Activated CD8-positive, alpha-beta T cell treated with anti-CD3 and anti-CD28 coated beads for 36 hours (primary cell): Measurements from ENCODE around the gene OXA1L. TPM values are rescaled to one million over a fixed set of nuclear protein-coding genes. Genes with fewer than 3 reads are reported as not detected.
"Not testable (repeated sequence)": the region's sequence is repeated elsewhere in the genome, so short reads cannot be mapped to it uniquely, and the experiment has no call there.

Source experiments
- ATAC-seq: fragments of 200-7000 bp; cut with Tn5 transposase; one replicate; pipeline ENCODE4 v1.10.0; 2021; ENCODE audit warnings: mild to moderate bottlenecking, moderate library complexity
- CTCF ChIA-PET: fragments of 350-600 bp; sonication (Branson Sonifier 250); formaldehyde crosslinking; loops from one replicate; lab custom pipeline; 2021; ENCODE audit warnings: antibody characterized with exemption; lab: Charles Lee
- POLR2A ChIA-PET: fragments of 350-600 bp; sonication (Branson Sonifier 250); formaldehyde crosslinking; loops from one replicate; lab custom pipeline; 2021; ENCODE audit warnings: antibody characterized with exemption; lab: Charles Lee
- DNase-seq: peaks from one replicate; pipeline ENCODE4 v3.0.0-alpha.2; 2020
- H3K27ac Mint-ChIP-seq: one replicate; pipeline ENCODE4 v1.8.0; 2021; ENCODE audit warnings: mild to moderate bottlenecking, mixed read lengths
- H3K27me3 Mint-ChIP-seq: one replicate; pipeline ENCODE4 v1.8.0; 2021; ENCODE audit warnings: mixed read lengths
- H3K36me3 Mint-ChIP-seq: one replicate; pipeline ENCODE4 v1.8.0; 2021; ENCODE audit warnings: low read depth, mixed read lengths
- H3K4me1 Mint-ChIP-seq: one replicate; pipeline ENCODE4 v1.8.0; 2021; ENCODE audit warnings: low read depth, mixed read lengths
- H3K4me3 Mint-ChIP-seq: one replicate; pipeline ENCODE4 v1.8.0; 2021; ENCODE audit warnings: mild to moderate bottlenecking, moderate library complexity, mixed read lengths
- H3K9me3 Mint-ChIP-seq: one replicate; pipeline ENCODE4 v1.8.0; 2021; ENCODE audit warnings: mixed read lengths
- CTCF ChIP-seq: fragments of 200-600 bp; IDR thresholded peaks from one replicate; pipeline ENCODE4 v1.8.0; 2022; ENCODE audit warnings: antibody characterized with exemption, mild to moderate bottlenecking
- intact Hi-C: fragments of 100-400 bp; cut with micrococcal nuclease; formaldehyde crosslinking; loops from one replicate; pipeline ENCODE4 v1.10.0; 2022
- total RNA-seq, 2 experiments: library from RNA; stranded (reverse); gene quantifications; one replicate each; pipeline ENCODE4 v1.2.3, GENCODE V29; 2021

The OXA1L gene
- total RNA-seq, 2 experiments from 2014 or later: 134 to 140 TPM

DNA sequence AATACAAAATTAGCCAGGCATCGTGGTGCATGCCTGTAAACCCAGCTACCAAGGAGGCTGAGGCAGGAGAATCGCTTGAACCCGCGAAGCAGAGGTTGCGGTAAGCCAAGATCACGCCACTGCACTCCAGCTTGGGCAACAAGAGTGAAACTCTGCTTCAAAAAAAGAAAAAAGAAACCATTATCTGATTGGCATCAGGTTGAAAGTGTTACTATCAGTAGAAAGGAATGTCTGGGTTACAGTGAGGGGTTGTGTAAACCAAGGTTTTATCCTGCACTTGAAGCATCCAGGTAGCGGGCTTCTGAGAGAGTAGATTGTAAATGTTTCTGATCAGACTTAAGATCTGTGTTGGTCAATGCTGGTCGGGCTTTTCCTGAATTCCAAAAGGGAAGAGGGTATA is 14.1 kb upstream of the OXA1L start:
- CTCF ChIA-PET: interaction anchor here (1.1 kb wide), 1 partner anchor 182 kb away, joined by 3 read pairs; no protein-coding TSS in a partner anchor

GRCh38 chr14:22753586-22753985 is 12.9 kb upstream of the OXA1L start:
- Mint-ChIP-seq H3K4me3 (no peak overlapping the region), H3K36me3 (peaks cover 4% of the 10 kb centered on the region), H3K27me3 (peaks cover 12% of the 10 kb centered on the region), H3K27ac (no peak overlapping the region), H3K9me3 (no peaks in the 10 kb centered on the region), H3K4me1 (peaks cover 5% of the 10 kb centered on the region)
- no peak for ATAC-seq
- no peak for DNase-seq
- POLR2A ChIA-PET: no interaction called here
- CTCF ChIA-PET: no interaction called here
- TF ChIP-seq CTCF: no peak
- intact Hi-C loops: no loop called here

More for the DNA sequence above, 14.1 kb upstream of the OXA1L start:
- no peak for DNase-seq
- TF ChIP-seq CTCF: no peak
- H3K27ac Mint-ChIP-seq: no peak overlapping the region
- H3K27me3 Mint-ChIP-seq: peaks cover 17% of the 10 kb centered on the region
- no peaks in the 10 kb centered on the region for H3K36me3 Mint-ChIP-seq
- ATAC-seq: no peak
- H3K9me3 Mint-ChIP-seq: no peaks in the 10 kb centered on the region
- no peak overlapping the region for H3K4me3 Mint-ChIP-seq
- H3K4me1 Mint-ChIP-seq: peaks cover 6% of the 10 kb centered on the region
- intact Hi-C loops: no loop called here
- POLR2A ChIA-PET: no interaction called here

GRCh38 chr14:22757972-22758650 is 8.4 kb upstream of the OXA1L start:
- intact Hi-C loops, POLR2A ChIA-PET, ATAC-seq, DNase-seq, CTCF ChIA-PET, H3K4me1 Mint-ChIP-seq, H3K27me3 Mint-ChIP-seq, H3K4me3 Mint-ChIP-seq, H3K27ac Mint-ChIP-seq: not testable (repeated sequence)
- peaks cover 28% of the 10 kb centered on the region for H3K36me3 Mint-ChIP-seq
- H3K9me3 Mint-ChIP-seq: peaks cover 14% of the 10 kb centered on the region

GRCh38 chr14:22761734-22762133 is 4.8 kb upstream of the OXA1L start:
- Mint-ChIP-seq H3K27me3 (no peaks in the 10 kb centered on the region), H3K4me3 (no peak overlapping the region), H3K4me1 (peaks cover 8% of the 10 kb centered on the region), H3K27ac (no peak overlapping the region), H3K36me3 (peaks cover 39% of the 10 kb centered on the region), H3K9me3 (peaks cover 14% of the 10 kb centered on the region)
- no peak for DNase-seq
- ChIA-PET CTCF (interaction anchor here (1.6 kb wide), 1 partner anchor 45 kb away, joined by 4 read pairs; no protein-coding TSS in a partner anchor), POLR2A (interaction anchor here (1.0 kb wide), 1 partner anchor 63 kb away, joined by 3 read pairs; no protein-coding TSS in a partner anchor)
- intact Hi-C loops: no loop called here
- ATAC-seq: no peak
- TF ChIP-seq CTCF: no peak

- POLR2A ChIA-PET: interaction anchor here (0.7 kb wide), 1 partner anchor 219 kb away, joined by 3 read pairs; no protein-coding TSS in a partner anchor
- TF ChIP-seq CTCF: no peak
- H3K9me3 Mint-ChIP-seq: peaks cover 14% of the 10 kb centered on the region
- no peaks in the 10 kb centered on the region for H3K27me3 Mint-ChIP-seq
- H3K36me3 Mint-ChIP-seq: peaks cover 52% of the 10 kb centered on the region
- H3K4me3 Mint-ChIP-seq: no peak overlapping the region
- no peak for ATAC-seq
- CTCF ChIA-PET: interaction anchor here (0.7 kb wide), 1 partner anchor 194 kb away, joined by 3 read pairs; no protein-coding TSS in a partner anchor
- intact Hi-C loops: no loop called here
- no peak overlapping the region for H3K27ac Mint-ChIP-seq
- H3K4me1 Mint-ChIP-seq: peaks cover 26% of the 10 kb centered on the region
- no peak for DNase-seq
Observed at GRCh38 chr14:22764382-22764781, 2.1 kb upstream of the OXA1L start.
